ENCODE results near the gene MARCHF9.

MARCHF9 gene

GRCh38 chr12:57724003-57724935 lies 30.6 kb upstream of the MARCHF9 start:
- DNase-seq: peak; percentile 23

DNA sequence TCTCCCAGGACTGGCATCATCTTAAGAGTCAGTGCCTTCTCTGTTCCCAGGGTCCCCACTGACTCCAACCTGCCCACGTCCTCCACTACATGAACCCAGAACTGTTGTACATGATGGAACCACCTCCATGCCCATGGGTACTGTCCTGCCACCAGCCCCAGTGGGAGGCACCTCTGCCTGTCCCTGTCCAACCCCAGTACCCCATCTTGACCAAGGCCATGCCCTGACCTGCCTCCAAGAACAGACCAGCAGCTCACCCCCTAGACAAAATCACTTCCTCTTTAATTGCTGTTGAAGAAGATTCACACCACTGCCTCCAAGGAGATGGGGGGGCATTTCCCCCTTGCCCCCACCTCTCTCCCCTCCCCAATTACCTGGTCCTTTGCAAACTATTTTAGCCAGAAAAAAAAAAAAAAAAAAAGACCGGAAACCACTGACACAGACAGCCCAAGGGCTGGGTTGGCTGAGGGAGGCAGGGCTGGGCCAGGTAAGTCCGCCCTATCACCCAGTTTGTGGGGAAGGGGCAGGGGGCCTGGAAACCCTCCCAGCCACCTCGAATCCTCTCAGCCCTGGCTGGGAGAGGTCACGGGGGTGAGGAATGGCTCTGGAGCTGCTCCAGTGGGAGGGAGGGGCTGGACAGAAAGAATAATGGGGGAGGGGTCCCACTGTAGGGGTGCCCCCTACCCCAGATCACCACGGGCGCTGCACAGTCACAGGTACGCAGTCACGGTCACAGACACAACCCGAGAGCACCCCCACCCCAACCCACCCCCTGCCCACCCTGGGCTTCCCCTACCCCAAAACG lies 29.8 kb upstream of the MARCHF9 start:
- peak; percentile 21 for DNase-seq

GRCh38 chr12:57725851-57726150 lies 29.1 kb upstream of the MARCHF9 start:
- no peak for DNase-seq

DNA sequence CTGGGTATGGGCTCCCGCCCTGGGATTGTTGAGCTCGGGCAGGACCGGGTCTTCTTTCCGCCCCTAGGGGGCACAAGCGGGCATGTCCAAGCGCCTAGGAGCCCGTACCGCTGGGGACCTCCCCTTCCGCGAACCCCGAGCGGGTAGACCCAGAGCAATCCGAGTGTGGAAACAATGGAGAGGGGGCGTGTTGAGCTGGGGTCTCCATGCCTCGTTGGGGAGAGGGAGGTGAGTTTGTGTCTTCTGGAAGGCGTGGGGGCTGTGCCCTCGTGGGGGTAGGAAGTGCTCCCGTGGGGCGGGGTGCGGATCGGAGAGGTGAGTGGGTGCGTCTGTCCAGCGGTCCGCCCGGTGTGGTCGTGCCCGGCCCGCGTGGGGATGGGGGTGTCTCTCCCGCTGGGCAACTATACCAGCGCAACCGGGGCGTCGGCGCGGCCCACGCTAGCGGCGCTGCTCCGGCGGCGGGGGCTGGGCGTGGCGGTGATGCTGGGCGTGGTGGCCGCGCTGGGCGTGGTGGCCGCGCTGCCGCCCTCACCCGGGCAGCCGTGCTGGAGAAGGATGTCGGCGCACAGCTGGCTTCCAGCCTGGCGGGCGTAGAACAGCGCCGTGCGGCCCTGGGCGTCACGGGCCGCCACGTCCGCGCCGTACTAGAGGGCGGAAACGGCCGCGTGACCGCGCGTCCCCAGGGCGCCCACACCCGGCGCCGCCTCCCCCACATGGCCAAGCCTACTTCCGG lies 28.6 kb upstream of the MARCHF9 start:
- peak; percentile 52 for DNase-seq

DNA sequence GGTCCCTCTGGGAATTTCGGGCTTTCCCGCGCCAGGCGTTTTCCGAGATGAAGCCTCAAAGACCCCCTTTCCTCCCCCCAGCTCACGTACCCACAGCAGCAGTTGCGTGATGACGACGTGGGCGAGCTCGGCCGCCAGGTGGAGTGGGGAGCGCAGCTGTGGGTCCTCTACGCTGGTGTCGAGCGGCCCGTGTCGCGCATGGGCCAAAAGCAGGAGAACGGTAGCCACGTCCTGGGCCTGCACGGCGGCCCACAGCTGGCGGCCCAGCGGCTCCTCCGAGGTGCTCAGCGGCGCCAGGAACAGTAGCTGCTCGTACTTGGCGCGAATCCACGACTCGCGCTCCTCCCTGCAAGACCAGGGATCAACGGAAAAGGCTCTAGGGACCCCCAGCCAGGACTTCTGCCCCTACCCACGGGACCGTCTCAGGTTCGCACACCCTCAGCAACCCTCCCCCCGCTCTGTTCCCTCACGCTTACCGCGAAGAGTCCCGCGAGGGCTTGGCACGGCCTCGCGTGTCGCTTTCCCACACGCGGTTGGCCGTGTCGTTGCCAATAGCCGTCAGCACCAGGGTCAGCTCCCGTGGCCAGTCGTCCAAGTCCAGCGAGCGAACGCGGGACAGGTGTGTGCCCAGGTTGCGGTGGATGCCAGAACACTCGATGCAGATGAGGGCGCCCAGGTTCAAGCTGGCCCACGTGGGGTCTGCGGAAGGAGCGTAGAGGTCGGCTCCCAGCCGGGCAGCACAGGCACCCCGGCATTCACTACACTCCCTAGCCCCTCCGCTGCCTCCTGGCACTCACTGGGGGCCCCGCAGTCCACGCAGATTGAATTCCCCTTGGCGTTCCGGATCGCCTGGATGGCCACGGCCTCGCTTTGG lies 27.8 kb upstream of the MARCHF9 start:
- peak; percentile 14 for DNase-seq

DNA sequence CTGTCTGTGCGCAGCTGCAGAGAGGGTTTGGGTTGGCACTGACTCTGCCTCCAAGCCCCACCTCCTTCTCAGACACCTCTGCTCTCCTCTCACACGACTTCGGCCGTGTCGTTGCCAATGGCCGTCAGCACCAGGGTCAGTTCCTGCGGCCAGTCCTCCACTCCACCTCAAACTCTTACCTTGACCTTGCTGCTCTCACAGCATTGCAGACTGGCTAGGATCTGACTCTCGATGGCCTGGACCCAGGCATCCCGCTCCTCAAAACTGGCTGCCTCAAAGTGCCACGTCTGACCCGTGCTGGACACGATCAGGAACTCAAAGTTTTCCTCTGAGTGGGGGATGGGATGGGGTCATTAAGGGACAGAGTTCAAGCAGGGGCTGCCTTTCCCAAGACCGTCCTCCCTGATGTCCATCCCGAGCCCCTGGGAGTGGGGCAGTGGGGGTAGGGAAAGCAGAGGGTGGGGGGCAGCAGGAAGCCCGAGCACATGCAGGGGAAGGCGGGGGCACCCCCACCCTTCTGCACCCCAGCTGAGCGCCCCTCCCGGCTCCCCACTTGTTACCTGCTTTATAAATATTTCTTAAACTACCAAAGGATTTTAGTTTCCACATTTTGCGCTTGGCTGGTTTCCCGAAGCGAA lies 27.0 kb upstream of the MARCHF9 start:
- DNase-seq: peak; percentile 16

GRCh38 chr12:57729321-57729844 lies 25.5 kb upstream of the MARCHF9 start:
- DNase-seq: no peak

- DNase-seq: no peak
These were observed 24.4 kb upstream of the MARCHF9 start for GRCh38 chr12:57730336-57731067.

DNA sequence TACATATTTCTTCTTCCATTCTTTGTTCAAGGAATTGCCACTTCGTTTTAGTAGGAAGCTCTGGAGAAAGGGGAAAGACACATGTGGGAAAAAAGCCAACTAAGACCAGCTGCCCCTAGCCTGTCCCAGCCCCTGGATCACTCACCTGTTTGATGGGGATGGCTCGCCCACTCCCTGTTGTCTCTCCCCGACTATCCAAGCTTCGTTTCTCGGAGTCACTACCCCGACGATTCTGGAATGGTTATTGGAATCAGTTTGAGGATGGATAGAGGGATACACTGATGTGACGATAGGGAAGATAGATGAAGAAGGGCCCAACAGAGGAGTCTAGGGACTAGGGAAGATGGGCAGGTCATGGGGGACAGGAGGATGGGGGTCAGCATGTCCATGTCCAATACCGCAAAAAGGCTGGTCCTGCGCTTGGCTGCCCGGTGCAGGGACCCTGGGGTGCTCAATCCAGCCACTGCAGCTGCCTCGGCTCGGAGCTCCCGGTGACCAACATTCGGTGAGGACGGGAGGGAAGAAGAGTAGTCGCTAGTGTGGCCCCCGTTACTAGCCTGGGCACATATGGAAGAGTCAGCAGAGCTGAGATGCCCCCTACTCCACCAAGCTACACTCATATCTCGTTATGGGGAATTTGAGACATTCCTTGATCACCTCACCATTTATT lies 23.4 kb upstream of the MARCHF9 start:
- DNase-seq: no peak

GRCh38 chr12:57732270-57732669 lies 22.6 kb upstream of the MARCHF9 start:
- DNase-seq: no peak

- no peak for DNase-seq
These were observed 21.9 kb upstream of the MARCHF9 start for GRCh38 chr12:57732726-57733593.

GRCh38 chr12:57733928-57734327 lies 21.0 kb upstream of the MARCHF9 start:
- no peak for DNase-seq

DNA sequence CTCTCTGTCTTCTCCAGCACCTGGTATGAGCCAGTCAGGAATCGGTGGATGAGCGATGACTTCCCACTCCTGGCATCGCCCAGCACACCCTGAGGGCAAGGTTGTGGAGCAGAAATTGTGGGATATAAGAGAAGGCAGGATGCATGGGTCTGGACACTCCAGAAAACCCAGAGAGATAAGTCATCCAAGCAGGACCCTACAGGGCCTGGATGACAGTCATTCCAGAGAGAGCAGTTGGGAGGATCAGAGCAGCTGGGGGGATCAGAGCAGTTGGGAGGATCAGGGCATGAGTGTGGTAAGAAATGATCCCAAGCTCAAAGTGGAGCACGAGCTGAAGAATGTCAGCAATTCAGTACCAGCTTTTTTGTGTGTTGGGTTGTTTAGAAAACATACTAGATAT lies 20.3 kb upstream of the MARCHF9 start:
- no peak for DNase-seq

- DNase-seq: no peak
These were observed 19.6 kb upstream of the MARCHF9 start for GRCh38 chr12:57735198-57735855.

DNA sequence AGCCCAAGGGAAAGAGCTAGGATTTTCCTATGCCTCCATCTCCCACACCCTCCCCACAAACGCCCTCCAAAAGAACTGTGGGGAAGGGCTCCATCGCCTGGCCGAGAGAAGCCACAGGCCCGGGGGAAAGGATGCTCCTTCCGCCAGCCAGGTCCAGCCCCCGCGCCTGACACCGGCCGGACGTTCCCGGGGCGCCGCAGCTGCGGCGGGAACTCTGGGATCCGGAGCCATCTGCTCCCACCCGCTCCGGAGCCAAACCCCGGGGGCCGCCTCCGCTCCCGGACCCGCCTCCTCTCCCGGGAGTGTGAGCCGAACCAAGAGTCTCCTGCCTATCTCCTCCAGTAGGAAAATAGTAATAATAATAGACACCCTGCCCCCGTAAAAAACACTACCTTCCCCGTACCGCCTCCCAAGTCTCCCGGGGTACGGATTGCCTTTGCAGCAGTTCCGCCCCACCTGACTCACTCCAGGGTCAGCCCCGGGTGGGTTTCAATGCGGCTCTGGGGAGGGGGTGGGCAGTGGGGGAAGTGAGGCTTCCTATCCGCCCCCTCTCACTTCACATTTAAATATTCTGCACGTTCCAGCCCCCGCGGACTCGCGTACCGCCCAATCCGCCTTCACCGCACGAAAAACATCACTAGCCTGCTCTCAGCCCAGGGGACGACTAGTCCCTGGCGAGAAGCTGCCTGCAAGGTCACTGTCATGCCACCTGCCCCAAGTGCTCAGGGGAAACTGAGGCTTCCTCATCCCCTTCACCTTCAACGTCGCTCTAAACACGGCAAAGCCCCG lies 18.8 kb upstream of the MARCHF9 start:
- DNase-seq: no peak

DNA sequence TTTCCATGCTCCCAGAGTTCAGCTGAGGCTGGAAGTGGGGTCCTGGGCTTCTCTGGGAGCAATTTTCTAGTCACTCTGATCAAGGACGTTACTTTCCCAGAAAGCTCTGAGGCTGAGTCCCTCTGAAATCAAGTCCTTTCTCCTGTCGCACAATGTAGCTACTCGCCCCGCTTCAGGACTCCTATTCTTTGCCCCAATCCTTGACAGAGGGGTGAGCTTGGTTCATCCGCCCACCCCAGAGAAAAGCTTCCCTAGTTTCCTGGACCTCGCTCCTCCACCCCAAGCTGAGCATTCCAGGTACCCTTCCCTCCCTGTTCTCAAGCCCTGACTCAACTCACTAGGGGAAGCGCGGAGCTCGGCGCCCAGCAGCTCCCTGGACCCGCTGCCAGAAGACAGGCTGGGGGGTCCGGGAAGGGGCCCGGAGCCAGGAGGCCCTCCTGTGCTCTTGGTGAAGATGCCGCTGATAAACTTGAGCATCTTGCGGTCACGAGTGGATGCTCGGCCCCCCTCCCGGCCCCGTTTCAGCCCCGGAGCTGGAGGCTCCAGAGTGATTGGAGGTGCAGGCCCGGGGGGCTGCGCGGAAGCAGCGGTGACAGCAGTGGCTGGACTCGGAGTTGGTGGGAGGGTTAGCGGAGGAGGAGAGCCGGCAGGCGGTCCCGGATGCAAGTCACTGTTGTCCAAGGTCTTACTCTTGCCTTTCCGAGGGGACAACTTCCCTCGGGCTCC lies 18.0 kb upstream of the MARCHF9 start:
- no peak for DNase-seq
